ENCODE data around the gene ACSL6.

Gene ACSL6

GRCh38 chr5:131959906-131960305 lies 51.6 kb downstream of the ACSL6 start:
- WGBS, 2 experiments, result 88 to 93% methylated on average over 3 of the region's 3 CpGs
- no peaks in the 10 kb centered on the region for H3K9me3 ChIP-seq (ENCODE audit: control insufficient read depth, low read length)
- no peak overlapping the region for H3K4me3 ChIP-seq (ENCODE audit: insufficient read depth, low read depth, low read length)
- H3K27ac ChIP-seq (ENCODE audit: insufficient read depth, low read depth, low read length, poor library complexity, severe bottlenecking), result peak overlapping the region; percentile 32
- no peaks in the 10 kb centered on the region for H3K36me3 ChIP-seq (ENCODE audit: control insufficient read depth, insufficient read depth, low read length)
- no peaks in the 10 kb centered on the region for H3K27me3 ChIP-seq (ENCODE audit: control insufficient read depth, insufficient read depth, low read length, poor library complexity, severe bottlenecking)
- H3K4me1 ChIP-seq (ENCODE audit: control insufficient read depth, insufficient read depth, low read length), result peaks cover 5% of the 10 kb centered on the region

- peaks cover 5% of the 10 kb centered on the region for H3K4me1 ChIP-seq (ENCODE audit: control insufficient read depth, insufficient read depth, low read length)
- H3K36me3 ChIP-seq (ENCODE audit: control insufficient read depth, insufficient read depth, low read length), result no peaks in the 10 kb centered on the region
- H3K9me3 ChIP-seq (ENCODE audit: control insufficient read depth, low read length), result no peaks in the 10 kb centered on the region
- H3K4me3 ChIP-seq (ENCODE audit: insufficient read depth, low read depth, low read length), result no peak overlapping the region
- no peak overlapping the region for H3K27ac ChIP-seq (ENCODE audit: insufficient read depth, low read depth, low read length, poor library complexity, severe bottlenecking)
- 96 to 98% methylated on average over 5 of the region's 5 CpGs for WGBS, 2 experiments
- no peaks in the 10 kb centered on the region for H3K27me3 ChIP-seq (ENCODE audit: control insufficient read depth, insufficient read depth, low read length, poor library complexity, severe bottlenecking)
Measured at GRCh38 chr5:131959136-131959535, 52.3 kb downstream of the ACSL6 start.

- Histone ChIP-seq H3K9me3 (ENCODE audit: control insufficient read depth, low read length) (no peaks in the 10 kb centered on the region), H3K4me3 (ENCODE audit: insufficient read depth, low read depth, low read length) (no peak overlapping the region), H3K27ac (ENCODE audit: insufficient read depth, low read depth, low read length, poor library complexity, severe bottlenecking) (peak overlapping the region; percentile 82), H3K27me3 (ENCODE audit: control insufficient read depth, insufficient read depth, low read length, poor library complexity, severe bottlenecking) (no peaks in the 10 kb centered on the region), H3K4me1 (ENCODE audit: control insufficient read depth, insufficient read depth, low read length) (peaks cover 5% of the 10 kb centered on the region), H3K36me3 (ENCODE audit: control insufficient read depth, insufficient read depth, low read length) (no peaks in the 10 kb centered on the region)
- 80 to 86% methylated on average over 8 of the region's 8 CpGs for WGBS, 2 experiments
Measured at GRCh38 chr5:131957721-131958441, 53.6 kb downstream of the ACSL6 start.

- H3K27me3 ChIP-seq (ENCODE audit: control insufficient read depth, insufficient read depth, low read length, poor library complexity, severe bottlenecking), result no peaks in the 10 kb centered on the region
Measured at GRCh38 chr5:131953969-131954368, 57.5 kb downstream of the ACSL6 start.

GRCh38 chr5:131952301-131952857 lies 59.1 kb downstream of the ACSL6 start:
- no peaks in the 10 kb centered on the region for H3K4me1 ChIP-seq (ENCODE audit: control insufficient read depth, insufficient read depth, low read length)
- H3K27me3 ChIP-seq (ENCODE audit: control insufficient read depth, insufficient read depth, low read length, poor library complexity, severe bottlenecking), result no peaks in the 10 kb centered on the region
- H3K27ac ChIP-seq (ENCODE audit: insufficient read depth, low read depth, low read length, poor library complexity, severe bottlenecking), result no peak overlapping the region
- 70 to 79% methylated on average over 3 of the region's 3 CpGs for WGBS, 2 experiments
- no peaks in the 10 kb centered on the region for H3K9me3 ChIP-seq (ENCODE audit: control insufficient read depth, low read length)
- H3K4me3 ChIP-seq (ENCODE audit: insufficient read depth, low read depth, low read length), result no peak overlapping the region
- no peaks in the 10 kb centered on the region for H3K36me3 ChIP-seq (ENCODE audit: control insufficient read depth, insufficient read depth, low read length)

More at GRCh38 chr5:131953969-131954368, 57.5 kb downstream of the ACSL6 start:
- H3K4me1 ChIP-seq (ENCODE audit: control insufficient read depth, insufficient read depth, low read length), result peaks cover 5% of the 10 kb centered on the region
- H3K36me3 ChIP-seq (ENCODE audit: control insufficient read depth, insufficient read depth, low read length), result no peaks in the 10 kb centered on the region
- H3K9me3 ChIP-seq (ENCODE audit: control insufficient read depth, low read length), result no peaks in the 10 kb centered on the region
- H3K27ac ChIP-seq (ENCODE audit: insufficient read depth, low read depth, low read length, poor library complexity, severe bottlenecking), result no peak overlapping the region
- H3K4me3 ChIP-seq (ENCODE audit: insufficient read depth, low read depth, low read length), result no peak overlapping the region

GRCh38 chr5:131950706-131951105 lies 60.8 kb downstream of the ACSL6 start:
- no peaks in the 10 kb centered on the region for H3K27me3 ChIP-seq (ENCODE audit: control insufficient read depth, insufficient read depth, low read length, poor library complexity, severe bottlenecking)
- WGBS, 2 experiments, result 80% methylated on average over 1 of the region's 1 CpG; no CpG with 5 or more reads in 1 of the 2 experiments
- no peak overlapping the region for H3K4me3 ChIP-seq (ENCODE audit: insufficient read depth, low read depth, low read length)
- no peaks in the 10 kb centered on the region for H3K36me3 ChIP-seq (ENCODE audit: control insufficient read depth, insufficient read depth, low read length)
- no peak overlapping the region for H3K27ac ChIP-seq (ENCODE audit: insufficient read depth, low read depth, low read length, poor library complexity, severe bottlenecking)
- no peaks in the 10 kb centered on the region for H3K4me1 ChIP-seq (ENCODE audit: control insufficient read depth, insufficient read depth, low read length)
- no peaks in the 10 kb centered on the region for H3K9me3 ChIP-seq (ENCODE audit: control insufficient read depth, low read length)

- no peaks in the 10 kb centered on the region for H3K27me3 ChIP-seq (ENCODE audit: control insufficient read depth, insufficient read depth, low read length, poor library complexity, severe bottlenecking)
- no peaks in the 10 kb centered on the region for H3K4me1 ChIP-seq (ENCODE audit: control insufficient read depth, insufficient read depth, low read length)
- H3K4me3 ChIP-seq (ENCODE audit: insufficient read depth, low read depth, low read length), result no peak overlapping the region
- WGBS, 2 experiments, result 91 to 95% methylated on average over 1 to 2 of the region's 2 CpGs
- H3K9me3 ChIP-seq (ENCODE audit: control insufficient read depth, low read length), result no peaks in the 10 kb centered on the region
- H3K27ac ChIP-seq (ENCODE audit: insufficient read depth, low read depth, low read length, poor library complexity, severe bottlenecking), result no peak overlapping the region
- no peaks in the 10 kb centered on the region for H3K36me3 ChIP-seq (ENCODE audit: control insufficient read depth, insufficient read depth, low read length)
Measured at GRCh38 chr5:131947445-131947844, 64.0 kb downstream of the ACSL6 start.

- H3K4me3 ChIP-seq (ENCODE audit: insufficient read depth, low read depth, low read length), result no peak within 1 kb of the TSS
- WGBS, 2 experiments, result 93 to 96% methylated on average over 24 of the region's 24 CpGs
- H3K9me3 ChIP-seq (ENCODE audit: control insufficient read depth, low read length), result no peaks in the 10 kb centered on the region
- no peaks in the 10 kb centered on the region for H3K27me3 ChIP-seq (ENCODE audit: control insufficient read depth, insufficient read depth, low read length, poor library complexity, severe bottlenecking)
- H3K4me1 ChIP-seq (ENCODE audit: control insufficient read depth, insufficient read depth, low read length), result no peaks in the 10 kb centered on the region
- H3K36me3 ChIP-seq (ENCODE audit: control insufficient read depth, insufficient read depth, low read length), result no peaks in the 10 kb centered on the region
- no peak within 1 kb of the TSS for H3K27ac ChIP-seq (ENCODE audit: insufficient read depth, low read depth, low read length, poor library complexity, severe bottlenecking)
Measured at GRCh38 chr5:131945551-131946168, 65.8 kb downstream of the ACSL6 start, which contains the start of gene MEIKIN. TSS of gene MEIKIN (minus strand) at chr5:131945663. CDS start at chr5:131945505, 158 bp downstream.

GRCh38 chr5:131944702-131945550 lies 66.5 kb downstream of the ACSL6 start:
- no peak overlapping the region for H3K27ac ChIP-seq (ENCODE audit: insufficient read depth, low read depth, low read length, poor library complexity, severe bottlenecking)
- no peaks in the 10 kb centered on the region for H3K9me3 ChIP-seq (ENCODE audit: control insufficient read depth, low read length)
- no peaks in the 10 kb centered on the region for H3K36me3 ChIP-seq (ENCODE audit: control insufficient read depth, insufficient read depth, low read length)
- WGBS, 2 experiments, result 93 to 94% methylated on average over 37 of the region's 37 CpGs
- no peaks in the 10 kb centered on the region for H3K4me1 ChIP-seq (ENCODE audit: control insufficient read depth, insufficient read depth, low read length)
- H3K4me3 ChIP-seq (ENCODE audit: insufficient read depth, low read depth, low read length), result no peak overlapping the region
- H3K27me3 ChIP-seq (ENCODE audit: control insufficient read depth, insufficient read depth, low read length, poor library complexity, severe bottlenecking), result no peaks in the 10 kb centered on the region

- H3K9me3 ChIP-seq (ENCODE audit: control insufficient read depth, low read length), result no peaks in the 10 kb centered on the region
- H3K27me3 ChIP-seq (ENCODE audit: control insufficient read depth, insufficient read depth, low read length, poor library complexity, severe bottlenecking), result no peaks in the 10 kb centered on the region
- WGBS, 2 experiments, result 81 to 100% methylated on average over 2 of the region's 2 CpGs
- H3K4me3 ChIP-seq (ENCODE audit: insufficient read depth, low read depth, low read length), result no peak overlapping the region
- no peaks in the 10 kb centered on the region for H3K36me3 ChIP-seq (ENCODE audit: control insufficient read depth, insufficient read depth, low read length)
- no peaks in the 10 kb centered on the region for H3K4me1 ChIP-seq (ENCODE audit: control insufficient read depth, insufficient read depth, low read length)
- no peak overlapping the region for H3K27ac ChIP-seq (ENCODE audit: insufficient read depth, low read depth, low read length, poor library complexity, severe bottlenecking)
Measured at GRCh38 chr5:131943916-131944315, 67.5 kb downstream of the ACSL6 start.
